HepG2 (cell line): ENCODE data around the gene MPST.

Source experiments
- ADNP ChIP-seq: sonication (generic); formaldehyde crosslinking; IDR thresholded peaks from 2 replicates; pipeline ENCODE4 v1.4.0; 2020; ENCODE audit warnings: missing genetic modification reagents
- ATF7 ChIP-seq, 2 experiments: fragments of 450-650 bp in 1 of 2; sonication (generic) in 1 of 2; formaldehyde crosslinking in 1 of 2; IDR thresholded peaks; 2 replicates each; pipeline versions ENCODE4 v1.4.0 to v1.6.1; 2016 to 2020; ENCODE audit warnings: antibody characterized with exemption in 1 of 2, mild to moderate bottlenecking in 1 of 2, missing genetic modification reagents in 1 of 2
- ATRX ChIP-seq: sonication (generic); formaldehyde crosslinking; IDR thresholded peaks from 2 replicates; pipeline ENCODE4 v1.4.0; 2020; ENCODE audit warnings: missing genetic modification reagents, borderline replicate concordance
- CTCF ChIP-seq: sonication (generic); formaldehyde crosslinking; IDR thresholded peaks from 2 replicates; pipeline ENCODE4 v1.5.0; 2020; ENCODE audit warnings: mild to moderate bottlenecking, missing genetic modification reagents, moderate library complexity
- FOSL1 ChIP-seq: sonication (generic); formaldehyde crosslinking; IDR thresholded peaks from 2 replicates; pipeline ENCODE4 v1.9.0; 2021; ENCODE audit warnings: missing genetic modification reagents, borderline replicate concordance
- GABPB1 ChIP-seq: IDR thresholded peaks from 2 replicates; pipeline ENCODE4 v1.6.1; 2016; ENCODE audit warnings: mild to moderate bottlenecking, missing genetic modification reagents, moderate library complexity, missing compliant biosample characterization
- KAT2B ChIP-seq: fragments of 150-350 bp; IDR thresholded peaks from 2 replicates; pipeline ENCODE4 v1.6.1; 2014; ENCODE audit warnings: low read depth, low read length, borderline replicate concordance
- NCOA2 ChIP-seq: sonication (generic); formaldehyde crosslinking; IDR thresholded peaks from 2 replicates; pipeline ENCODE4 v1.8.0; 2022; ENCODE audit warnings: inconsistent platforms
- RAD21 ChIP-seq: fragments of 450-650 bp; formaldehyde crosslinking; IDR thresholded peaks from 2 replicates; pipeline ENCODE4 v1.5.0; 2020; ENCODE audit warnings: mild to moderate bottlenecking
- REPIN1 ChIP-seq: sonication (generic); formaldehyde crosslinking; IDR thresholded peaks from 2 replicates; pipeline ENCODE4 v1.8.0; 2022; ENCODE audit warnings: missing genetic modification reagents, low read depth, mild to moderate bottlenecking, borderline replicate concordance
- STAT5B ChIP-seq: sonication (generic); formaldehyde crosslinking; IDR thresholded peaks from 2 replicates; pipeline ENCODE4 v1.4.0; 2020; ENCODE audit warnings: missing genetic modification reagents
- STAT6 ChIP-seq: sonication (generic); formaldehyde crosslinking; IDR thresholded peaks from 2 replicates; pipeline ENCODE4 v1.4.0; 2020; ENCODE audit warnings: missing genetic modification reagents, mild to moderate bottlenecking, borderline replicate concordance
- ZNF792 ChIP-seq: IDR thresholded peaks from 2 replicates; pipeline ENCODE4 v1.6.1; 2016

GRCh38 chr22:37016134-37016910 is 3.2 kb upstream of the MPST start:
- no peak for TF ChIP-seq KAT2B
- TF ChIP-seq CTCF (CRISPR knock-in tag) = no peak
- no peak for TF ChIP-seq GABPB1 (CRISPR knock-in tag)
- no peak for TF ChIP-seq STAT6 (CRISPR knock-in tag)
- no peak for TF ChIP-seq NCOA2
- TF ChIP-seq RAD21 (CRISPR knock-in tag) = no peak
- TF ChIP-seq ADNP = no peak
- TF ChIP-seq ATF7 (IDR thresholded peaks at IDR 0.05) = no peak
- TF ChIP-seq ATF7 (CRISPR knock-in tag; IDR thresholded peaks at IDR 0.05) = no peak
- TF ChIP-seq STAT5B (CRISPR knock-in tag) = no peak
- no peak for TF ChIP-seq ZNF792 (CRISPR knock-in tag)
- no peak for TF ChIP-seq REPIN1 (CRISPR knock-in tag)
- TF ChIP-seq ATRX (CRISPR knock-in tag) = no peak
- TF ChIP-seq FOSL1 = no peak
